ENCODE data around the gene PAK3. TPM values are rescaled to one million over a fixed set of nuclear protein-coding genes. Genes with fewer than 3 reads are reported as not detected.

PAK3 gene
- total and polyA plus RNA-seq, 9 of the 15 experiments (the other 6 are each of a cell fraction or from before 2014, with no cell fraction given): not detected

DNA sequence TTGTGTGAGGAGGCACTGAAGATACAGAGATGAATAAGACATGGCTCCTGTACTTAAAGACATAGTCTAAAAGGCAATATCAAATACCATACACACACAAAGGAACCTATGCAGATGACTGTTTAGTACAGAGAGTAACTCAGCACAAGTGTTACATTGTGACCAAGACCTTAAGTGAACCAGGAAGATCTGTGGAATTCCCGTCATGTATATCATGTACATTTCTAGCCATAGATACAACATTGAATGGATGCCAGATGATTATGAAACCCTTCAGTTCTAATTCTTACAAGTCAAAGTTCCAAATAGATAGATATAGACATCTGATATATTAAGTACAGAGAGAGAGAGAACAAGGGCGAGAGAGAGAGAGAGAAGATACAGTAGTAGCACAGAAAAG lies 73.2 kb downstream of the PAK3 start (continued):
- TF ChIP-seq, protein P1, sequence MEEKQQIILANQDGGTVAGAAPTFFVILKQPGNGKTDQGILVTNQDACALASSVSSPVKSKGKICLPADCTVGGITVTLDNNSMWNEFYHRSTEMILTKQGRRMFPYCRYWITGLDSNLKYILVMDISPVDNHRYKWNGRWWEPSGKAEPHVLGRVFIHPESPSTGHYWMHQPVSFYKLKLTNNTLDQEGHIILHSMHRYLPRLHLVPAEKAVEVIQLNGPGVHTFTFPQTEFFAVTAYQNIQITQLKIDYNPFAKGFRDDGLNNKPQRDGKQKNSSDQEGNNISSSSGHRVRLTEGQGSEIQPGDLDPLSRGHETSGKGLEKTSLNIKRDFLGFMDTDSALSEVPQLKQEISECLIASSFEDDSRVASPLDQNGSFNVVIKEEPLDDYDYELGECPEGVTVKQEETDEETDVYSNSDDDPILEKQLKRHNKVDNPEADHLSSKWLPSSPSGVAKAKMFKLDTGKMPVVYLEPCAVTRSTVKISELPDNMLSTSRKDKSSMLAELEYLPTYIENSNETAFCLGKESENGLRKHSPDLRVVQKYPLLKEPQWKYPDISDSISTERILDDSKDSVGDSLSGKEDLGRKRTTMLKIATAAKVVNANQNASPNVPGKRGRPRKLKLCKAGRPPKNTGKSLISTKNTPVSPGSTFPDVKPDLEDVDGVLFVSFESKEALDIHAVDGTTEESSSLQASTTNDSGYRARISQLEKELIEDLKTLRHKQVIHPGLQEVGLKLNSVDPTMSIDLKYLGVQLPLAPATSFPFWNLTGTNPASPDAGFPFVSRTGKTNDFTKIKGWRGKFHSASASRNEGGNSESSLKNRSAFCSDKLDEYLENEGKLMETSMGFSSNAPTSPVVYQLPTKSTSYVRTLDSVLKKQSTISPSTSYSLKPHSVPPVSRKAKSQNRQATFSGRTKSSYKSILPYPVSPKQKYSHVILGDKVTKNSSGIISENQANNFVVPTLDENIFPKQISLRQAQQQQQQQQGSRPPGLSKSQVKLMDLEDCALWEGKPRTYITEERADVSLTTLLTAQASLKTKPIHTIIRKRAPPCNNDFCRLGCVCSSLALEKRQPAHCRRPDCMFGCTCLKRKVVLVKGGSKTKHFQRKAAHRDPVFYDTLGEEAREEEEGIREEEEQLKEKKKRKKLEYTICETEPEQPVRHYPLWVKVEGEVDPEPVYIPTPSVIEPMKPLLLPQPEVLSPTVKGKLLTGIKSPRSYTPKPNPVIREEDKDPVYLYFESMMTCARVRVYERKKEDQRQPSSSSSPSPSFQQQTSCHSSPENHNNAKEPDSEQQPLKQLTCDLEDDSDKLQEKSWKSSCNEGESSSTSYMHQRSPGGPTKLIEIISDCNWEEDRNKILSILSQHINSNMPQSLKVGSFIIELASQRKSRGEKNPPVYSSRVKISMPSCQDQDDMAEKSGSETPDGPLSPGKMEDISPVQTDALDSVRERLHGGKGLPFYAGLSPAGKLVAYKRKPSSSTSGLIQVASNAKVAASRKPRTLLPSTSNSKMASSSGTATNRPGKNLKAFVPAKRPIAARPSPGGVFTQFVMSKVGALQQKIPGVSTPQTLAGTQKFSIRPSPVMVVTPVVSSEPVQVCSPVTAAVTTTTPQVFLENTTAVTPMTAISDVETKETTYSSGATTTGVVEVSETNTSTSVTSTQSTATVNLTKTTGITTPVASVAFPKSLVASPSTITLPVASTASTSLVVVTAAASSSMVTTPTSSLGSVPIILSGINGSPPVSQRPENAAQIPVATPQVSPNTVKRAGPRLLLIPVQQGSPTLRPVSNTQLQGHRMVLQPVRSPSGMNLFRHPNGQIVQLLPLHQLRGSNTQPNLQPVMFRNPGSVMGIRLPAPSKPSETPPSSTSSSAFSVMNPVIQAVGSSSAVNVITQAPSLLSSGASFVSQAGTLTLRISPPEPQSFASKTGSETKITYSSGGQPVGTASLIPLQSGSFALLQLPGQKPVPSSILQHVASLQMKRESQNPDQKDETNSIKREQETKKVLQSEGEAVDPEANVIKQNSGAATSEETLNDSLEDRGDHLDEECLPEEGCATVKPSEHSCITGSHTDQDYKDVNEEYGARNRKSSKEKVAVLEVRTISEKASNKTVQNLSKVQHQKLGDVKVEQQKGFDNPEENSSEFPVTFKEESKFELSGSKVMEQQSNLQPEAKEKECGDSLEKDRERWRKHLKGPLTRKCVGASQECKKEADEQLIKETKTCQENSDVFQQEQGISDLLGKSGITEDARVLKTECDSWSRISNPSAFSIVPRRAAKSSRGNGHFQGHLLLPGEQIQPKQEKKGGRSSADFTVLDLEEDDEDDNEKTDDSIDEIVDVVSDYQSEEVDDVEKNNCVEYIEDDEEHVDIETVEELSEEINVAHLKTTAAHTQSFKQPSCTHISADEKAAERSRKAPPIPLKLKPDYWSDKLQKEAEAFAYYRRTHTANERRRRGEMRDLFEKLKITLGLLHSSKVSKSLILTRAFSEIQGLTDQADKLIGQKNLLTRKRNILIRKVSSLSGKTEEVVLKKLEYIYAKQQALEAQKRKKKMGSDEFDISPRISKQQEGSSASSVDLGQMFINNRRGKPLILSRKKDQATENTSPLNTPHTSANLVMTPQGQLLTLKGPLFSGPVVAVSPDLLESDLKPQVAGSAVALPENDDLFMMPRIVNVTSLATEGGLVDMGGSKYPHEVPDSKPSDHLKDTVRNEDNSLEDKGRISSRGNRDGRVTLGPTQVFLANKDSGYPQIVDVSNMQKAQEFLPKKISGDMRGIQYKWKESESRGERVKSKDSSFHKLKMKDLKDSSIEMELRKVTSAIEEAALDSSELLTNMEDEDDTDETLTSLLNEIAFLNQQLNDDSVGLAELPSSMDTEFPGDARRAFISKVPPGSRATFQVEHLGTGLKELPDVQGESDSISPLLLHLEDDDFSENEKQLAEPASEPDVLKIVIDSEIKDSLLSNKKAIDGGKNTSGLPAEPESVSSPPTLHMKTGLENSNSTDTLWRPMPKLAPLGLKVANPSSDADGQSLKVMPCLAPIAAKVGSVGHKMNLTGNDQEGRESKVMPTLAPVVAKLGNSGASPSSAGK (IDR thresholded peaks at IDR 0.05): no peak
- TF ChIP-seq PRPF4 (IDR thresholded peaks at IDR 0.05; ENCODE audit: insufficient read depth, low read depth, low read length, poor library complexity, severe bottlenecking) (no peak), ZNF644 (tag; IDR thresholded peaks at IDR 0.05; ENCODE audit: low read depth) (no peak), ESRRB (CRISPR knock-in tag; IDR thresholded peaks at IDR 0.05; ENCODE audit: borderline replicate concordance) (no peak)
